ENCODE data around the gene PRDM11. TPM values are rescaled to one million over a fixed set of nuclear protein-coding genes. Genes with fewer than 3 reads are reported as not detected.

The PRDM11 gene
- total RNA-seq, 2 experiments from 2014 or later: 2.5 to 3.4 TPM

DNA sequence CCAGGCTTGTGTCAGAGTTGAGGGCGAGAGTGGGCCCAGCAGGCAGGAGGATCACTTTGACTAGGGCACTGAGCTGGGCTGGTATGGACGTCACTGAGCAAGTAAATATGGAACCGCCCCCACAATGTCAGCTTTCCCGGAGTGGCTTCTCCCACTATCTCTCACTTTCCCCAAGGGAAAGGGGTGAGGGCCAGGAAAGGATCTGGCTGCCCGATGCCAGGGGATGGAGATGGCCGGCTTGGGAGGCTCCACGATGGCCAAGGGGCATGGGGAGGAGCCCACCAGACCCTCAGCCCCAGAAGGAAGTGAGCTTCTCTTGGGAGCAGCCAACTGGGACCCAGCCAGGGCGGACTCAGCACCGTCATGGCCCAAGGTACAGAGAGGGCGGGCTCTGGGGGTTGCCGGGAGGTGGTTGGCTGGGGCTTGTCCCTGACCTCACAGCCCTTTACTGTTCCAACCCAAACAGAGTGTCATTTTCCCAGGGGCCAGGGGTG is 8.7 kb downstream of the PRDM11 start:
- no peaks in the 10 kb centered on the region for H3K27me3 ChIP-seq (ENCODE audit: control insufficient read depth in 1 of 2, insufficient read depth in 2 of 2, low read length in 2 of 2)
- Mint-ChIP-seq H3K27ac (no peak overlapping the region), H3K36me3 (ENCODE audit: low read depth) (no peaks in the 10 kb centered on the region), H3K9me3 (no peaks in the 10 kb centered on the region), H3K27me3 (no peaks in the 10 kb centered on the region), H3K4me1 (ENCODE audit: low read depth) (peaks cover 20% of the 10 kb centered on the region), H3K4me3 (no peak overlapping the region)
- H3K4me3 ChIP-seq (ENCODE audit: low read length): no peak overlapping the region
- TF ChIP-seq, protein P1, sequence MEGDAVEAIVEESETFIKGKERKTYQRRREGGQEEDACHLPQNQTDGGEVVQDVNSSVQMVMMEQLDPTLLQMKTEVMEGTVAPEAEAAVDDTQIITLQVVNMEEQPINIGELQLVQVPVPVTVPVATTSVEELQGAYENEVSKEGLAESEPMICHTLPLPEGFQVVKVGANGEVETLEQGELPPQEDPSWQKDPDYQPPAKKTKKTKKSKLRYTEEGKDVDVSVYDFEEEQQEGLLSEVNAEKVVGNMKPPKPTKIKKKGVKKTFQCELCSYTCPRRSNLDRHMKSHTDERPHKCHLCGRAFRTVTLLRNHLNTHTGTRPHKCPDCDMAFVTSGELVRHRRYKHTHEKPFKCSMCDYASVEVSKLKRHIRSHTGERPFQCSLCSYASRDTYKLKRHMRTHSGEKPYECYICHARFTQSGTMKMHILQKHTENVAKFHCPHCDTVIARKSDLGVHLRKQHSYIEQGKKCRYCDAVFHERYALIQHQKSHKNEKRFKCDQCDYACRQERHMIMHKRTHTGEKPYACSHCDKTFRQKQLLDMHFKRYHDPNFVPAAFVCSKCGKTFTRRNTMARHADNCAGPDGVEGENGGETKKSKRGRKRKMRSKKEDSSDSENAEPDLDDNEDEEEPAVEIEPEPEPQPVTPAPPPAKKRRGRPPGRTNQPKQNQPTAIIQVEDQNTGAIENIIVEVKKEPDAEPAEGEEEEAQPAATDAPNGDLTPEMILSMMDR (IDR thresholded peaks at IDR 0.05): no peak
- no peak for ATAC-seq (ENCODE audit: poor library complexity)
- intact Hi-C loops (cut with DNase I, micrococcal nuclease): no loop called here
- H3K9me3 ChIP-seq (ENCODE audit: control insufficient read depth in 1 of 2, insufficient read depth in 1 of 2, low read length in 2 of 2): no peaks in the 10 kb centered on the region
- H3K4me1 ChIP-seq (ENCODE audit: insufficient read depth, low read length): peaks cover 2% of the 10 kb centered on the region
- H3K27ac ChIP-seq (ENCODE audit: low read depth in 1 of 2, low read length in 2 of 2): no peak overlapping the region
- no peaks in the 10 kb centered on the region for H3K36me3 ChIP-seq (ENCODE audit: insufficient read depth, low read length)
- no peak for DNase-seq
- ChIA-PET POLR2A (no interaction called here), CTCF (no interaction called here)

DNA sequence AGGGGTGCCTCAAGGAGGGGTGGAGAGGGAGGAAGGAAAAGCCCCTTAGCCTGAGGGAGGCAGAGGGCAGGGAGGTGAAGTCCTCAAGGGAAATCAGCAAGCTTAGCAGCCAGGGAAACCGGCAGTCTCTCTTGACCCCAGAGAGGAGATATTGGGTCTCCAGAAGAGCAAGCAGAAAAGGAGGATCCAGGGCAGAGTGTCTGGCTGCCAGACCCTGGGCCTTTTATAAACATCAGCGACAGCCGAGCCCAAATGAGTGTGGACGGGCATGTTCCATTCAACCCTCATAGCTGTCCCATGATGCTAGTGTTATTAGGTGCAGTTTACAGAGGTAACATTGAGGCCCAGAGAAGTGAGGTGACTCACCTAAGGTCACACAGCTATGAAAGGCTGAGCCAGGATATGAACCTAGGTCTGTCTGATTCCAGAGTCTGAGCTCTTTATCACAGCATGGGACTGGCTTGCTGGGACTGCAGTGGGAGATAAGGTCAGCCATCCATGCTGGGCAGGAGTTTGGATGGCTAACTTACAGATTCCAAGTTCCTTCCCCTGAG is 9.3 kb downstream of the PRDM11 start:
- H3K27me3 Mint-ChIP-seq: no peaks in the 10 kb centered on the region
- Histone ChIP-seq H3K27ac (ENCODE audit: low read depth in 1 of 2, low read length in 2 of 2) (no peak overlapping the region), H3K4me3 (ENCODE audit: low read length) (no peak overlapping the region), H3K4me1 (ENCODE audit: insufficient read depth, low read length) (peaks cover 2% of the 10 kb centered on the region), H3K27me3 (ENCODE audit: control insufficient read depth in 1 of 2, insufficient read depth in 2 of 2, low read length in 2 of 2) (no peaks in the 10 kb centered on the region), H3K36me3 (ENCODE audit: insufficient read depth, low read length) (no peaks in the 10 kb centered on the region), H3K9me3 (ENCODE audit: control insufficient read depth in 1 of 2, insufficient read depth in 1 of 2, low read length in 2 of 2) (no peaks in the 10 kb centered on the region)
- no peaks in the 10 kb centered on the region for H3K36me3 Mint-ChIP-seq (ENCODE audit: low read depth)
- no peaks in the 10 kb centered on the region for H3K9me3 Mint-ChIP-seq
- DNase-seq (no peak), ATAC-seq (ENCODE audit: poor library complexity) (no peak)
- CTCF ChIA-PET: no interaction called here
- no peak overlapping the region for H3K4me3 Mint-ChIP-seq
- TF ChIP-seq, protein P1 (IDR thresholded peaks at IDR 0.05): no peak
- POLR2A ChIA-PET: no interaction called here
- H3K4me1 Mint-ChIP-seq (ENCODE audit: low read depth): peaks cover 14% of the 10 kb centered on the region
- intact Hi-C loops (cut with DNase I, micrococcal nuclease): no loop called here
- no peak overlapping the region for H3K27ac Mint-ChIP-seq

DNA sequence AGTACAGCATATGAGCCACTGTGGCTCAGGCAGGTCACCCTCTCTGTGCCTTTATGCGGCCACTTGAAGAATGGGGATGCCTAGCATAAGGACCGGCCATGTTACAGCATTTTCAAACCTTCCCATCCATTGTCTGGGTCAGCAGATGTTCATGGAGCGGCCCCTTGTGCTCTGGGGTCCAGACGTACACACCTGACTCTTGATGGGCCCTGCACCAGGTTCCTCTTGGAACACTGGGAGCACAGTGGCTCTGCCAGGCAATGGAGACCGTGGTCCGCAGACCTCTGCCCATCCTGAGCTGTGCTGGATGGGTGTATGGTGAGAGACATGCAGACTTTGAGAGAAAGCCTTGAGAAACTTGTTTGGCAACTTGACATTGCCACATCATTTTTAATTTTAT is 9.8 kb downstream of the PRDM11 start:
- Histone ChIP-seq H3K27ac (ENCODE audit: low read depth in 1 of 2, low read length in 2 of 2) (no peak overlapping the region), H3K36me3 (ENCODE audit: insufficient read depth, low read length) (no peaks in the 10 kb centered on the region), H3K9me3 (ENCODE audit: control insufficient read depth in 1 of 2, insufficient read depth in 1 of 2, low read length in 2 of 2) (no peaks in the 10 kb centered on the region), H3K4me1 (ENCODE audit: insufficient read depth, low read length) (peaks cover 2% of the 10 kb centered on the region), H3K27me3 (ENCODE audit: control insufficient read depth in 1 of 2, insufficient read depth in 2 of 2, low read length in 2 of 2) (no peaks in the 10 kb centered on the region), H3K4me3 (ENCODE audit: low read length) (no peak overlapping the region)
- Mint-ChIP-seq H3K4me1 (ENCODE audit: low read depth) (peaks cover 12% of the 10 kb centered on the region), H3K9me3 (no peaks in the 10 kb centered on the region), H3K4me3 (no peak overlapping the region), H3K36me3 (ENCODE audit: low read depth) (no peaks in the 10 kb centered on the region), H3K27ac (no peak overlapping the region), H3K27me3 (no peaks in the 10 kb centered on the region)
- TF ChIP-seq, protein P1 (IDR thresholded peaks at IDR 0.05): no peak
- intact Hi-C loops (cut with DNase I, micrococcal nuclease): no loop called here
- CTCF ChIA-PET: no interaction called here
- ATAC-seq (ENCODE audit: poor library complexity): no peak
- POLR2A ChIA-PET: no interaction called here
- no peak for DNase-seq
